IMR-90 (cell line): ENCODE data around the gene ADAM15.

Experiments used
- CEBPB ChIP-seq: IDR thresholded peaks from 2 replicates; pipeline ENCODE4 v1.6.1; 2012; ENCODE audit warnings: low read depth, low read length, improper control_type of control experiment
- FOS ChIP-seq: fragments of 150-350 bp; IDR thresholded peaks from 2 replicates; pipeline ENCODE4 v1.6.1; 2016; ENCODE audit warnings: low read depth, low read length
- MAFK ChIP-seq: IDR thresholded peaks from 2 replicates; pipeline ENCODE4 v1.6.1; 2012; ENCODE audit warnings: low read depth, low read length, improper control_type of control experiment
- MAZ ChIP-seq: IDR thresholded peaks from 2 replicates; pipeline ENCODE4 v1.6.1; 2012; ENCODE audit warnings: low read depth, mild to moderate bottlenecking, low read length, improper control_type of control experiment, moderate library complexity, borderline replicate concordance
- POLR2A ChIP-seq: IDR thresholded peaks from 2 replicates; pipeline ENCODE4 v1.6.1; 2012; ENCODE audit warnings: mild to moderate bottlenecking, low read depth, low read length
- RAD21 ChIP-seq: IDR thresholded peaks from 2 replicates; pipeline ENCODE4 v1.6.1; 2012; ENCODE audit warnings: low read length, improper control_type of control experiment
- RFX5 ChIP-seq: IDR thresholded peaks from 2 replicates; pipeline ENCODE4 v1.8.0; 2012; ENCODE audit warnings: low read depth, mild to moderate bottlenecking, low read length, moderate library complexity
- SMC3 ChIP-seq: fragments of 150-350 bp; IDR thresholded peaks from 2 replicates; pipeline ENCODE4 v1.6.1; 2016; ENCODE audit warnings: low read depth, mild to moderate bottlenecking, antibody characterized with exemption, low read length, moderate library complexity
- TF ChIP-seq, protein P1 (sequence below): conservative IDR thresholded peaks from 2 replicates; pipeline ENCODE4 v1.5.1; 2012; ENCODE audit warnings: mild to moderate bottlenecking, low read depth, low read length, improper control_type of control experiment
- TF ChIP-seq, protein P2 (sequence below): fragments of 150-350 bp; IDR thresholded peaks from 2 replicates; pipeline ENCODE4 v1.6.1; 2017; ENCODE audit warnings: mild to moderate bottlenecking, antibody characterized with exemption, low read length, low read depth

DNA sequence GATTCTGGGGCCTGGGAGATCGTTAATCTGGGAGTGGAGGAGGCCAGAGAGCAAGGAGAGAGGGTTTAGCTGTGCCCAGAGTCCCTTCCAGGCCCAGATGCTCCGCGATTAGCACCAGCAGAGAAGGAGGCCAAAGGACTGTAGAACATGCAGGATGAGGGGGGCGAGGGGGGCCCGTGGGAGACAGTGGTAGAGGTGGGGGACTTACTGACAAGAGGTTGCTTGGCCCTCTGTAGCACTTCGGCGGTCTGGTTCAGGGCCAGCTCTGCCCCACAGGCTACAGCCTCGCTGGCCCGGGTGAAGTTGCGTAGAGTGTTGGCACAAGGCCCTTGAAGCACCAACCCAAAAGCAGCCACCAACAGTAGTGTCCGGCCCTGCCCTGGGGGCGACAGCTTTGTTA, 18.2 kb upstream of the ADAM15 start:
- TF ChIP-seq, protein P1, sequence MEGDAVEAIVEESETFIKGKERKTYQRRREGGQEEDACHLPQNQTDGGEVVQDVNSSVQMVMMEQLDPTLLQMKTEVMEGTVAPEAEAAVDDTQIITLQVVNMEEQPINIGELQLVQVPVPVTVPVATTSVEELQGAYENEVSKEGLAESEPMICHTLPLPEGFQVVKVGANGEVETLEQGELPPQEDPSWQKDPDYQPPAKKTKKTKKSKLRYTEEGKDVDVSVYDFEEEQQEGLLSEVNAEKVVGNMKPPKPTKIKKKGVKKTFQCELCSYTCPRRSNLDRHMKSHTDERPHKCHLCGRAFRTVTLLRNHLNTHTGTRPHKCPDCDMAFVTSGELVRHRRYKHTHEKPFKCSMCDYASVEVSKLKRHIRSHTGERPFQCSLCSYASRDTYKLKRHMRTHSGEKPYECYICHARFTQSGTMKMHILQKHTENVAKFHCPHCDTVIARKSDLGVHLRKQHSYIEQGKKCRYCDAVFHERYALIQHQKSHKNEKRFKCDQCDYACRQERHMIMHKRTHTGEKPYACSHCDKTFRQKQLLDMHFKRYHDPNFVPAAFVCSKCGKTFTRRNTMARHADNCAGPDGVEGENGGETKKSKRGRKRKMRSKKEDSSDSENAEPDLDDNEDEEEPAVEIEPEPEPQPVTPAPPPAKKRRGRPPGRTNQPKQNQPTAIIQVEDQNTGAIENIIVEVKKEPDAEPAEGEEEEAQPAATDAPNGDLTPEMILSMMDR = no peak
- TF ChIP-seq FOS (no peak), SMC3 (no peak), RAD21 (no peak), MAFK (no peak), MAZ (no peak), POLR2A (no peak), CEBPB (no peak), RFX5 (no peak)
- TF ChIP-seq, protein P2, sequence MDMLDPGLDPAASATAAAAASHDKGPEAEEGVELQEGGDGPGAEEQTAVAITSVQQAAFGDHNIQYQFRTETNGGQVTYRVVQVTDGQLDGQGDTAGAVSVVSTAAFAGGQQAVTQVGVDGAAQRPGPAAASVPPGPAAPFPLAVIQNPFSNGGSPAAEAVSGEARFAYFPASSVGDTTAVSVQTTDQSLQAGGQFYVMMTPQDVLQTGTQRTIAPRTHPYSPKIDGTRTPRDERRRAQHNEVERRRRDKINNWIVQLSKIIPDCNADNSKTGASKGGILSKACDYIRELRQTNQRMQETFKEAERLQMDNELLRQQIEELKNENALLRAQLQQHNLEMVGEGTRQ = no peak
